ENCODE results near the gene MAG. TPM values are rescaled to one million over a fixed set of nuclear protein-coding genes. Genes with fewer than 3 reads are reported as not detected.
A peak's percentile ranks its signal among the peaks of the same experiment; 100 is the strongest.

MAG gene
- total and polyA plus RNA-seq, 2 of the 13 experiments (the other 11 are each of a cell fraction or from before 2014, with no cell fraction given): 0.20 to 1.3 TPM

- TF ChIP-seq ZBED4 (CRISPR knock-in tag; IDR thresholded peaks at IDR 0.05; ENCODE audit: borderline replicate concordance) (no peak), ZNF605 (CRISPR knock-in tag; IDR thresholded peaks at IDR 0.05) (no peak), ZNF350 (CRISPR knock-in tag; IDR thresholded peaks at IDR 0.05; ENCODE audit: borderline replicate concordance, low read depth) (0 out of 2 replicates have a peak, but pooled peaks have one; percentile 22), ZNF282 (IDR thresholded peaks at IDR 0.05; ENCODE audit: partially characterized antibody) (no peak), NFRKB (IDR thresholded peaks at IDR 0.05) (no peak), HNRNPK (IDR thresholded peaks at IDR 0.05; ENCODE audit: low read depth, low read length, poor library complexity, severe bottlenecking) (no peak), IRF9 (CRISPR knock-in tag; IDR thresholded peaks at IDR 0.05; ENCODE audit: borderline replicate concordance) (no peak), ZNF557 (CRISPR knock-in tag; IDR thresholded peaks at IDR 0.05) (no peak), SP140L (CRISPR knock-in tag; IDR thresholded peaks at IDR 0.05; ENCODE audit: borderline replicate concordance) (no peak), BCL3 (CRISPR knock-in tag; IDR thresholded peaks at IDR 0.05) (no peak), SKIL (CRISPR knock-in tag; IDR thresholded peaks at IDR 0.05; ENCODE audit: borderline replicate concordance) (peak; percentile 79), ZNF737 (CRISPR knock-in tag; IDR thresholded peaks at IDR 0.05; ENCODE audit: borderline replicate concordance) (no peak), POGZ (CRISPR knock-in tag; IDR thresholded peaks at IDR 0.05) (0 out of 2 replicates have a peak, but pooled peaks have one; percentile 17), ZBTB20 (CRISPR knock-in tag; IDR thresholded peaks at IDR 0.05; ENCODE audit: borderline replicate concordance, low read depth) (no peak), PLRG1 (conservative IDR thresholded peaks at IDR 0.05) (no peak), TFDP1 (CRISPR knock-in tag; IDR thresholded peaks at IDR 0.05; ENCODE audit: borderline replicate concordance) (no peak), ZNF326 (CRISPR knock-in tag; IDR thresholded peaks at IDR 0.05; ENCODE audit: borderline replicate concordance) (no peak), FOXM1 (CRISPR knock-in tag; IDR thresholded peaks at IDR 0.05) (no peak), IRF2 (CRISPR knock-in tag; IDR thresholded peaks at IDR 0.05) (peak; percentile 48; the same call in 1 of the 2 replicates)
These were observed 38.4 kb upstream of the MAG start (continued) for GRCh38 chr19:35253316-35254286.
